ENCODE results near the gene ACHE.

Gene ACHE

GRCh38 chr7:100899432-100899831 lies 3.7 kb upstream of the ACHE start:
- Histone ChIP-seq H3K27me3 (ENCODE audit: control insufficient read depth in 5 of 5, insufficient read depth in 4 of 5, low read length in 5 of 5) (peaks cover 10 to 36% (median 24%) of the 10 kb centered on the region in 5 donors), H3K4me3 (ENCODE audit: low read depth in 1 of 5, low read length in 5 of 5) (no peak overlapping the region), H3K36me3 (ENCODE audit: control insufficient read depth in 5 of 5, insufficient read depth in 5 of 5, low read length in 5 of 5) (no peaks in the 10 kb centered on the region), H3K27ac (ENCODE audit: low read depth, low read length) (no peak overlapping the region), H3K9ac (ENCODE audit: low read length in 5 of 5) (no peak overlapping the region), H3K4me1 (ENCODE audit: control insufficient read depth in 5 of 5, insufficient read depth in 5 of 5, low read length in 5 of 5) (peaks cover 0 to 28% (median 23%) of the 10 kb centered on the region in 5 donors), H3K9me3 (ENCODE audit: control insufficient read depth in 5 of 5, low read length in 5 of 5) (no peaks in the 10 kb centered on the region)

- Histone ChIP-seq H3K9ac (ENCODE audit: low read length in 5 of 5) (no peak overlapping the region), H3K4me3 (ENCODE audit: low read depth in 1 of 5, low read length in 5 of 5) (no peak overlapping the region), H3K27me3 (ENCODE audit: control insufficient read depth in 5 of 5, insufficient read depth in 4 of 5, low read length in 5 of 5) (peaks cover 13 to 48% (median 33%) of the 10 kb centered on the region in 5 donors), H3K9me3 (ENCODE audit: control insufficient read depth in 5 of 5, low read length in 5 of 5) (no peaks in the 10 kb centered on the region), H3K36me3 (ENCODE audit: control insufficient read depth in 5 of 5, insufficient read depth in 5 of 5, low read length in 5 of 5) (no peaks in the 10 kb centered on the region), H3K4me1 (ENCODE audit: control insufficient read depth in 5 of 5, insufficient read depth in 5 of 5, low read length in 5 of 5) (peaks cover 0 to 32% (median 23%) of the 10 kb centered on the region in 5 donors), H3K27ac (ENCODE audit: low read depth, low read length) (no peak overlapping the region)
Observed at GRCh38 chr7:100897772-100898454, 2.2 kb upstream of the ACHE start.

- Histone ChIP-seq H3K36me3 (ENCODE audit: control insufficient read depth in 5 of 5, insufficient read depth in 5 of 5, low read length in 5 of 5) (no peaks in the 10 kb centered on the region), H3K4me3 (ENCODE audit: low read depth in 1 of 5, low read length in 5 of 5) (peak overlapping the region in 3 of 5 donors; percentile 29 to 59 (median 57)), H3K9ac (ENCODE audit: low read length in 5 of 5) (no peak overlapping the region), H3K9me3 (ENCODE audit: control insufficient read depth in 5 of 5, low read length in 5 of 5) (no peaks in the 10 kb centered on the region), H3K27me3 (ENCODE audit: control insufficient read depth in 5 of 5, insufficient read depth in 4 of 5, low read length in 5 of 5) (peaks cover 13 to 52% (median 35%) of the 10 kb centered on the region in 5 donors), H3K27ac (ENCODE audit: low read depth, low read length) (no peak overlapping the region), H3K4me1 (ENCODE audit: control insufficient read depth in 5 of 5, insufficient read depth in 5 of 5, low read length in 5 of 5) (peaks cover 0 to 32% (median 23%) of the 10 kb centered on the region in 5 donors)
Observed at GRCh38 chr7:100896732-100897608, 1.3 kb upstream of the ACHE start.

GRCh38 chr7:100895956-100896731 lies 456 bp upstream of the ACHE start:
- H3K36me3 ChIP-seq (ENCODE audit: control insufficient read depth in 5 of 5, insufficient read depth in 5 of 5, low read length in 5 of 5): no peaks in the 10 kb centered on the region
- H3K4me3 ChIP-seq (ENCODE audit: low read depth in 1 of 5, low read length in 5 of 5): peak overlapping the region in 4 of 5 donors; percentile 7 to 59 (median 43)
- no peak overlapping the region for H3K27ac ChIP-seq (ENCODE audit: low read depth, low read length)
- no peak overlapping the region for H3K9ac ChIP-seq (ENCODE audit: low read length in 5 of 5)
- H3K9me3 ChIP-seq (ENCODE audit: control insufficient read depth in 5 of 5, low read length in 5 of 5): no peaks in the 10 kb centered on the region
- peaks cover 0 to 32% (median 25%) of the 10 kb centered on the region in 5 donors for H3K4me1 ChIP-seq (ENCODE audit: control insufficient read depth in 5 of 5, insufficient read depth in 5 of 5, low read length in 5 of 5)
- H3K27me3 ChIP-seq (ENCODE audit: control insufficient read depth in 5 of 5, insufficient read depth in 4 of 5, low read length in 5 of 5): peaks cover 13 to 51% (median 36%) of the 10 kb centered on the region in 5 donors

GRCh38 chr7:100894860-100895700 lies 608 bp downstream of the ACHE start:
- Histone ChIP-seq H3K27ac (ENCODE audit: low read depth, low read length) (no peak overlapping the region), H3K36me3 (ENCODE audit: control insufficient read depth in 5 of 5, insufficient read depth in 5 of 5, low read length in 5 of 5) (no peaks in the 10 kb centered on the region), H3K9ac (ENCODE audit: low read length in 5 of 5) (no peak overlapping the region), H3K27me3 (ENCODE audit: control insufficient read depth in 5 of 5, insufficient read depth in 4 of 5, low read length in 5 of 5) (peaks cover 13 to 44% (median 35%) of the 10 kb centered on the region in 5 donors), H3K4me3 (ENCODE audit: low read depth in 1 of 5, low read length in 5 of 5) (peak overlapping the region in 3 of 5 donors; percentile 22 to 51 (median 29)), H3K9me3 (ENCODE audit: control insufficient read depth in 5 of 5, low read length in 5 of 5) (no peaks in the 10 kb centered on the region), H3K4me1 (ENCODE audit: control insufficient read depth in 5 of 5, insufficient read depth in 5 of 5, low read length in 5 of 5) (peaks cover 0 to 43% (median 36%) of the 10 kb centered on the region in 5 donors)

- Histone ChIP-seq H3K27ac (ENCODE audit: low read depth, low read length) (no peak overlapping the region), H3K4me3 (ENCODE audit: low read depth in 1 of 5, low read length in 5 of 5) (no peak overlapping the region), H3K9me3 (ENCODE audit: control insufficient read depth in 5 of 5, low read length in 5 of 5) (no peaks in the 10 kb centered on the region), H3K4me1 (ENCODE audit: control insufficient read depth in 5 of 5, insufficient read depth in 5 of 5, low read length in 5 of 5) (peaks cover 0 to 49% (median 42%) of the 10 kb centered on the region in 5 donors), H3K27me3 (ENCODE audit: control insufficient read depth in 5 of 5, insufficient read depth in 4 of 5, low read length in 5 of 5) (peaks cover 13 to 44% (median 35%) of the 10 kb centered on the region in 5 donors), H3K9ac (ENCODE audit: low read length in 5 of 5) (no peak overlapping the region), H3K36me3 (ENCODE audit: control insufficient read depth in 5 of 5, insufficient read depth in 5 of 5, low read length in 5 of 5) (no peaks in the 10 kb centered on the region)
Observed at GRCh38 chr7:100893910-100894721, 1.6 kb downstream of the ACHE start.

- peaks cover 13 to 44% (median 35%) of the 10 kb centered on the region in 5 donors for H3K27me3 ChIP-seq (ENCODE audit: control insufficient read depth in 5 of 5, insufficient read depth in 4 of 5, low read length in 5 of 5)
- no peak overlapping the region for H3K9ac ChIP-seq (ENCODE audit: low read length in 5 of 5)
- H3K9me3 ChIP-seq (ENCODE audit: control insufficient read depth in 5 of 5, low read length in 5 of 5): no peaks in the 10 kb centered on the region
- peaks cover 0 to 4% (median 3%) of the 10 kb centered on the region in 5 donors for H3K36me3 ChIP-seq (ENCODE audit: control insufficient read depth in 5 of 5, insufficient read depth in 5 of 5, low read length in 5 of 5)
- H3K4me1 ChIP-seq (ENCODE audit: control insufficient read depth in 5 of 5, insufficient read depth in 5 of 5, low read length in 5 of 5): peaks cover 0 to 56% (median 49%) of the 10 kb centered on the region in 5 donors
- H3K4me3 ChIP-seq (ENCODE audit: low read depth in 1 of 5, low read length in 5 of 5): no peak overlapping the region
- no peak overlapping the region for H3K27ac ChIP-seq (ENCODE audit: low read depth, low read length)
Observed at GRCh38 chr7:100893318-100893895, 2.3 kb downstream of the ACHE start.

- Histone ChIP-seq H3K4me3 (ENCODE audit: low read depth in 1 of 5, low read length in 5 of 5) (no peak overlapping the region), H3K4me1 (ENCODE audit: control insufficient read depth in 5 of 5, insufficient read depth in 5 of 5, low read length in 5 of 5) (peaks cover 1 to 64% (median 56%) of the 10 kb centered on the region in 5 donors), H3K27me3 (ENCODE audit: control insufficient read depth in 5 of 5, insufficient read depth in 4 of 5, low read length in 5 of 5) (peaks cover 11 to 41% (median 30%) of the 10 kb centered on the region in 5 donors), H3K36me3 (ENCODE audit: control insufficient read depth in 5 of 5, insufficient read depth in 5 of 5, low read length in 5 of 5) (peaks cover 0 to 12% (median 10%) of the 10 kb centered on the region in 5 donors), H3K27ac (ENCODE audit: low read depth, low read length) (no peak overlapping the region), H3K9me3 (ENCODE audit: control insufficient read depth in 5 of 5, low read length in 5 of 5) (no peaks in the 10 kb centered on the region), H3K9ac (ENCODE audit: low read length in 5 of 5) (no peak overlapping the region)
Observed at GRCh38 chr7:100892364-100893317, 3.0 kb downstream of the ACHE start.

All from subcutaneous abdominal adipose tissue (tissue), 5 donors.